ENCODE measurements around the gene SHROOM1.
"Not testable (repeated sequence)": the region's sequence is repeated elsewhere in the genome, so short reads cannot be mapped to it uniquely, and the experiment has no call there.

The SHROOM1 gene, protein sequence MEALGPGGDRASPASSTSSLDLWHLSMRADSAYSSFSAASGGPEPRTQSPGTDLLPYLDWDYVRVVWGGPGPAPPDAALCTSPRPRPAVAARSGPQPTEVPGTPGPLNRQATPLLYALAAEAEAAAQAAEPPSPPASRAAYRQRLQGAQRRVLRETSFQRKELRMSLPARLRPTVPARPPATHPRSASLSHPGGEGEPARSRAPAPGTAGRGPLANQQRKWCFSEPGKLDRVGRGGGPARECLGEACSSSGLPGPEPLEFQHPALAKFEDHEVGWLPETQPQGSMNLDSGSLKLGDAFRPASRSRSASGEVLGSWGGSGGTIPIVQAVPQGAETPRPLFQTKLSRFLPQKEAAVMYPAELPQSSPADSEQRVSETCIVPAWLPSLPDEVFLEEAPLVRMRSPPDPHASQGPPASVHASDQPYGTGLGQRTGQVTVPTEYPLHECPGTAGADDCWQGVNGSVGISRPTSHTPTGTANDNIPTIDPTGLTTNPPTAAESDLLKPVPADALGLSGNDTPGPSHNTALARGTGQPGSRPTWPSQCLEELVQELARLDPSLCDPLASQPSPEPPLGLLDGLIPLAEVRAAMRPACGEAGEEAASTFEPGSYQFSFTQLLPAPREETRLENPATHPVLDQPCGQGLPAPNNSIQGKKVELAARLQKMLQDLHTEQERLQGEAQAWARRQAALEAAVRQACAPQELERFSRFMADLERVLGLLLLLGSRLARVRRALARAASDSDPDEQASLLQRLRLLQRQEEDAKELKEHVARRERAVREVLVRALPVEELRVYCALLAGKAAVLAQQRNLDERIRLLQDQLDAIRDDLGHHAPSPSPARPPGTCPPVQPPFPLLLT

DNA sequence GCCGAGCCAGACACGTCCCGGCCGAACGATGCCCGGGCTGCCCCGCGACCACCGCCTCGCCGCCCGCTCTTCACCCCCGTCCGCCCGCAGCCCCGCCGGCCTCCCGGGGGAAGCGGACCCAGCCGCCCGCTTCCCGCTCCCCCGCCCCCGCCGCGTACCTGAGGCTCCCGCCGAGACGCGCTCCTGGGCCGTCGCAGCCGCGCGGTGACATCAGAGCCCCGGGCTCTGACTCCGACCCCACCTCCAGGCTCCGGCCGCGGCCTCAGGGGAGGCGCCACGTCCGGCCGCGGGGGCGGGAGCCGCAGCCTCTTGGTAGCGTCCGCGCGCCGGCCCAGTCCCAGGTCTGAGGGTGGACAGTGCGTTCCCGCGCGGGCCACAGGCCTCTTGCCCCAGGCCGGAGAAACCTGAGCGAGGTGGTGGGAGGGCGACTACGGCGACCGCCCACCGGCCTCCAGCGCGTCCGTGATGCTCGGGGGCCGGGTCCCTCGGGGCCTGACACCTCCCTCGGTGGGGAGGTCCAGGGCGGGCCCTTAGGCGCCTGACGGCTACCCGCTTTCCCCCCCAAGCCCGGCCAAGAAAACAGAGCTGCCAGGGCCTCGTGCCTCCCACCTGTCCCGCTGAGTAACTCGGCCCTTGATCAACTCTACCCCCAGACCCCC, at the start of gene SHROOM1:
TSS of gene SHROOM1 (minus strand) at position 212 of the 659 bp plus-strand sequence. CDS start 4,507 bp downstream, outside the sequence.
- DNase-seq (ENCODE audit: low read depth in 2 of 2) = no peak

DNA sequence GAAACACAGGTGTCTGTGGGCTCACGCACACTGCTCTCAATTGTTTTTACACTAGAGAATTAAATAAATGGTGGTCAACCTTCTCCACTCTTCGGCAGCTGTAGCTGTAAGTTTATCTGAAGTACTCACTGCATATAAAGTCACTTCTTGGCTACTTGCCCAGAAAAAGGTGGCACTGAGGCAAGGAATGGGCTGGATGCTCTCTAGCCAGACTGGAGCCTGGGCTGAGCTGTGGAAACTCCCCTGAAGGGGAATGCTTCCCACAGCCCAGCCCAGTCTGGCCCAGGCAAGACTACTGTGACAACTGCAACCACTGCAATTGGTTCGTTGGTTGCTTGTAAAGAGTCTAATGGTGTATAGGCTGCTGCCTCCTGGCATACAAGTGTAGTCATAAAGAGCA, 47.5 kb upstream of the SHROOM1 start:
- DNase-seq (ENCODE audit: low read depth in 2 of 2) = no peak

DNA sequence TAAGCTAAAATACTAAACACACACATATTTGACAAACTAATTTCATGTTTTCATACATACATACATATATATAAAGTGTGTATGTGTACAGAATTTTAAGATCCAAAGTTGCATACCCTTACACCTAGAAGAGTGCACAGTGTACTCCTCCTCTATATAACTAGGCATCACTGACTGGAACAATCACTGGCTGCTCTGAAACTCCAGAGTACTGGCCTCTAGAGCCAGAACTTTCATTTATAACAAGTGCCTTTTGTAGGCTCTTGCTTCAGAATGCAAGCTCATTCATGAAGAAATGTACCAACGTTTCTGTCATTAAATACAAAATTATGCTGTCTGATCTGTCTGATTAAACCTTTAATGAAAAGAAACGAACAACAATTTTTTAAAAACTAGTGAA, 47.0 kb upstream of the SHROOM1 start:
- no peak for DNase-seq (ENCODE audit: low read depth in 2 of 2)

DNA sequence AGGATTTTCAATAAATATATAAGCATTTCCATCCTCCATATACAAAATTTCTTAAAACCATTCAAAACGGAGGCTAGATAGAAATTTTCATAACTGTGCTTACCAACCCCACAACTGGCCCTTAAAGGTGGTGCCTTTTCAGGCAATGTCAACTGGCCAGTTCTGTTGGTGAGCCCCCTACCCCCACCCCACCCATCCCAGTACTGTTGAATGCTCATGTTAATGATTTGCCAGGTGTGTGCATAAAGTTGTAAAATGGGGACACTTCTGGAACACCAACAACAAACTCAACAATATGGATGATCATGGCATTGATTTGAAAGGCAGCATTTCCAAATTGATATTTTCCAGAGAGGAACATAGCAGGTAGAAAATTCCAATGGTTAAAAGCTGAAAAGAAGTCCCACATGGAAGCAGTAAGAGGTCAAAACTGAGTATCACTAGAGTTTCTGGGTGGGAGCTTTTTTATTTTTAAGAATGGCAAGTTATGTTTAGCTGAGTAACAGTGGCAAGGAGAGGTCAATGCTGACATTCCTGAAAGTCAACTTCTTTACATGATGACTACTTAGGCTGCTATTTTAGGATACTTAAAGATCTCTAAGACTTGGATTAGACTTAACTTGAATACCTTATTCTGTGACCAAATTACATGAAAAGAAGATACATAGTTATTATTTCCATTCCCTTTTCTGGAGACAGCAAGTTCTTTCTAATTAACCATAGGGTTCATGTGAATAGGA, 45.7 kb upstream of the SHROOM1 start:
- no peak for DNase-seq (ENCODE audit: low read depth in 2 of 2)

DNA sequence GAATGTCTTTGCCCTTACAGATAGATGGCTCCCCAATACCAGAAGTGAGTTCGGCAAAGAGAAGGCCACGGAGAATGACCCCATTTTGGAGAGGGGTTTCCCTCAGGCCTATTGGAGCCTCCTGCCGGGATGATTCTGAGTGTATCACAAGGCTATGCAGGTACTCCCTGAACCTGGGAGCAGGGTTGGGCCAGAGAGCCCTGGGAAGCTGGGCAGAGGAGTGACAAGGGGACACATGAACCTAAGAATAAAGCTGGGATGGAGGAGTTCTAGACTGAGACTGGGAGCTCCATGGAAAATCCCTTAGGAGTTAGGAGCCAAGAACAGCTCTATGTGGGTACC, 43.5 kb upstream of the SHROOM1 start:
- no peak for DNase-seq (ENCODE audit: low read depth in 2 of 2)

DNA sequence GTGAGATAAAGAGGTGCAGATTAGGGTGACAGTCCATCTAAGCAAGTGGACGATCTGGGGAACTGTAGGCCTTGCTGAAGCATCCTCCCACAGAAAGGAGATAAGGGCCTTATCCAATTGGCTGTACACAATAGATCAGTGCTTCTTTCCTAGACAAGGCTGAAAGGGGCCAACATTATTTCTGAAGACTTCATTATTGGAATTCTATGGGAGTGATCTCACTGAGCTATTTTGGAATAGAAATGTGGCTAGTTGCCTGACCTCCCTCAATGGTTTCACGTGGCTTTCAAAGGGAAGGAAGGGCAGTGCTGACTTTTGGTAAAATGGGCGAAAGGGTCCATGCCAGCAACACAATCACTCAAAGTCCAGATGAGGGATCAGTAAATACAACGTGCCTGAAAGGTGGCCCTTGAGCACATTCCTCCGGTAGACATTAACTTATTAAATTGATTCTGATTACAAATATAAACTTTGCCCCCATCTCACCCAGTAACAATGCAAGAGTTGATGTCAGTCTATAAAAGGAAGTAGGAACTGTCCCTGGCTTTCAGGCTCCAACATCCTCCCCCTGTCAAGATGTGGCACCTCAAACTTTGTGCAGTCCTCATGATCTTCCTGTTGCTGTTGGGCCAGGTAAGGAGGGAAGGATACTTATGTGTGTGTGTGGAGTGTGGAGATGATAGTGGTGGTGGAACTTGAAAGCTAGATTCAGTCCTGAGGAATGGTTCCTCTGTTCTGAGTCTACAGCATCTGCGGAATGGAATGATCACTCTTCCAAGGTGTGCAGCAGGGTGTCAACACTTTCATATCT, 42.9 kb upstream of the SHROOM1 start, which contains the start of gene LEAP2:
TSS of gene LEAP2 (plus strand) at position 550 of the 811 bp plus-strand sequence. CDS start at position 577, 27 bp downstream.
- DNase-seq (ENCODE audit: low read depth in 2 of 2) = no peak

DNA sequence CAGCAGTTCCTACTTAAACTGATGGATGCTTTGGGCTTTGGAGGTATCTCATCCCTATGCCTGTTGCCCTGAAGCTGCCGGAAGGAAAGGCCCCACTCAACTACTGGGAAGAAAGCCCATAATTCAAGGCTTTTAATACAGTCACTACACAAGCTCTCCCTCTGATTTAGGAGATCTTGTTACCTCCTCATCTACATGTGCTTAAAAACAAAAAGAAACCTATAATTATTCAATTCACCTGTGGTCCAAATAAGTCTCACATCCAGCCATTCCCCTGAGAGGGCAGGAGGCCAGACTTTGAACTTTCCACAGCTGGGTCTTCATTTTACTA, 42.3 kb upstream of the SHROOM1 start:
- no peak for DNase-seq (ENCODE audit: low read depth in 2 of 2)

DNA sequence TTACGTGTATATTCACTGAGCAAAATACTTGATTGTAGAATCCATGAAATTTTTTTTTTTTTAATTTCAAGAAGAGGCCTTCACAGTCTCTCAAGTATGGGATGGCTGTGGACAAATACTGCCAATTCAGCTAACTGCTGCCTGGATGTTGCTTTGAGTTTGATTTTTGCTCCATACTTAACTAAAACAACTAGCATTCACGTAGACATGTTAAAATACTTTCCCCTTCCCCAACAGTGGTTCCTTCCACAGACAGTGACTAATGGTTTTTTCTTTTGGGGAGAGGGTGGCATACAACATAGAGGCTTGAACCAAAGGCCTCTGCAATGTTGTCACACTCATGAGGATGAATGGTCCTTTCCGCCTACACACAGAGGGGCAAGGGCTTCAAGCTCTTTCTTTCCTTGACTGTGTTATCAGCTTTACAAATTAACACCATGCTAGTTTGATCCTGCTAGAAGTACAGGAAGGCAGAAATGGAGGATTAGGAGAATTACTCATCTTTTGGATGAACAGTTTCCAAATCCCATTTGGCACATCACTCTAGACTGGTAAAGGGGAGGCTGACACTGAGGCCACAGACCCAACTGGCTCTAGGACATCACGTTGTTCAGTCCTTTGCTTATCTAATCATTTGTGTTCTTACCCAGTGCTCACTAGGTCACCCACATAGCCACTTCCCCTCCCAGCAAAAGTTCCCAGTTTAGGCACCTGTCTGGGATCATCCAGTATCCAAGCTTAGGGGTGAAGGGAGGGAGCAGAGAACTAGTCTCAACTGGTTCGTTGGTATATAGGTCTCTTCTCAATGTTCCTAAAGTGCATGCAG, 41.2 kb upstream of the SHROOM1 start:
- DNase-seq (ENCODE audit: low read depth in 2 of 2) = no peak

DNA sequence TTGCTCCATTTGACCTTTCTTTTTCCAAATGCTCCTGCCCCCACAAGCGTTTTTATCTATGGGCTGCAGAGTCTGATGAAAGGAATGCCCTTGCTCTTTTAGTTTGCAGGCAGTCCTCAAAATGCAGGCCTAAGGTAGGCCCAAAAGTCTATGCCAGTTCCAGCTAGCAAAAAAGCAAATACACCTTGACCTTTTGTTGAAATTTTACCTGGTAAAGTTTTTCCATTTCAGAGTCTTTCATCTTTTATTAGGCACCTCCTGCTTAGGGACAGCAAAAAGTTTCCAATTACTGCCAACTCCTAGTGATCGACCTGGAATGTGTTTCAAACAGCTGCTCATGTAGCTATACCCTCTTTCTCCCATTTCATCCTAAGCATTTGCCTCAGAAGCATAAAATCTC, 40.4 kb upstream of the SHROOM1 start:
- no peak for DNase-seq (ENCODE audit: low read depth in 2 of 2)

DNA sequence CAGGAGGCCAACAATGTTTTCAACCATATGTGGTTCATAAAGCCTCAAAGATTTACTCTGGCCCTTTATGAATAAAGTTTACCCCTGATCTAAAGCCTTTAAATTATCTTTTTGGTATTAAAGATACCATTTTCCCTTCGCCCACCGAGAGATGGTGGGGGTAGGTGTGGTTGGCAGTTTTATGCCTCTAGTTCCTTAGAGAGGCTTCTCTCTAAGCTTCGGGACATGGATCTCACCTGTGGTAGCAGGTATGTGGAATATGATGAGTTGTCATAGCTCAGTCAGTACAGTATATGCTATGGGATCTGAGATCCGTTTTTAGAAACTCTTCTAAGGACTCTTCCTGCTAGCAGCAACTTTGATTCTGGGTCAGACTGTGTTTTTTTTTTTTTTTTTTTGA, 38.3 kb upstream of the SHROOM1 start:
- DNase-seq (ENCODE audit: low read depth in 2 of 2) = no peak

DNA sequence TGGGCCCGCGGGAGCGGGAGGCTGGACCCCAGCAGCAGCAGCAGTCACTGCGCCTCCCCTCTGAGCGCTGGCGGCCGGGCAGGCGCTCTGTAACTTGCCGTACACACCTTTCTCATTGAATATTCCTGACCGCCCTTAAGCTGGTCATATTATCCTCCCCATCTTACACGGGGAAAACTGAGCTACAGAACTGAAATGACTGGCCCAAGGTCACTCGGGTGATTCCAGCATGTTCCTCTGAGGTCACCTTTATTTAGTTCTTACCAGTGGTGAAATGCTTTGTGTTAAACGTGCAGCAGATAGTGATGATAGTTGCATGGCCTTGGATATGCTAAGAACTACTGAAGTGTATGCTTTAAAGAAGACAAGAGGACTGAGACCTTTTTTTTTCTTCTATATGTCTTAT, 36.6 kb upstream of the SHROOM1 start:
- no peak for DNase-seq (ENCODE audit: low read depth in 2 of 2)

DNA sequence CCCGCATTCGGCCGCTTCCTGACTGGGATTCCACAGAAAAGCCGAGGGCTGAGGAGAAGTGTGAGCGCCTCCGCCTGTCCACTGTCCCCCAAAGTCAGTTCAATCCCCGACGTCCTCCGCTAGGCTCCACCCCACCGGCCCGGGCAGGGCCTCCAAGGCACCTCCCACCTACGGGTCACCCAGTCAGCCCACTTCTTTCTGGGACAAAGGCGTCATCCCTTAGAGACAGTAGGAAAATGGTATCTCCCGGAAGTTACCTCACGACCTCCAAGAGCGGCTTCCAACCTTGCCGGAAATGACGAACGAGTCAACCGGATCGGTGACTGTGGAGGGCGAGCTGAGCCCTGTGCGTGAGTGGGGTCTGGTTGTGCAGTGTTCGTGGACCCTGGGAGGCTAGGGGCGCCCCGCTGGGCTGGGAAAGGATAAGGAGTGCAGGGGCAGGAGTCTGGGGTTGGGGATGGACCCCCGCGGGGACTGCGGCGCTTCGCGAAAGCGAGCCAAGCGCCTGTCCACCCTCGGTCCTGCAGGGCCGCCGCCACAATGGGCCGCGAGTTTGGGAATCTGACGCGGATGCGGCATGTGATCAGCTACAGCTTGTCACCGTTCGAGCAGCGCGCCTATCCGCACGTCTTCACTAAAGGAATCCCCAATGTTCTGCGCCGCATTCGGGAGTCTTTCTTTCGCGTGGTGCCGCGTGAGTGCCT, 36.0 kb upstream of the SHROOM1 start, which contains the start of the genes GDF9 and UQCRQ:
TSS of gene GDF9 (minus strand) at position 128 of the 704 bp plus-strand sequence. CDS start 1,936 bp downstream, outside the sequence.
TSS of gene UQCRQ (plus strand) at position 301 of the 704 bp plus-strand sequence. CDS start at position 541, 240 bp downstream.
- peak; percentile 76 to 80 for DNase-seq (ENCODE audit: low read depth in 2 of 2)

DNA sequence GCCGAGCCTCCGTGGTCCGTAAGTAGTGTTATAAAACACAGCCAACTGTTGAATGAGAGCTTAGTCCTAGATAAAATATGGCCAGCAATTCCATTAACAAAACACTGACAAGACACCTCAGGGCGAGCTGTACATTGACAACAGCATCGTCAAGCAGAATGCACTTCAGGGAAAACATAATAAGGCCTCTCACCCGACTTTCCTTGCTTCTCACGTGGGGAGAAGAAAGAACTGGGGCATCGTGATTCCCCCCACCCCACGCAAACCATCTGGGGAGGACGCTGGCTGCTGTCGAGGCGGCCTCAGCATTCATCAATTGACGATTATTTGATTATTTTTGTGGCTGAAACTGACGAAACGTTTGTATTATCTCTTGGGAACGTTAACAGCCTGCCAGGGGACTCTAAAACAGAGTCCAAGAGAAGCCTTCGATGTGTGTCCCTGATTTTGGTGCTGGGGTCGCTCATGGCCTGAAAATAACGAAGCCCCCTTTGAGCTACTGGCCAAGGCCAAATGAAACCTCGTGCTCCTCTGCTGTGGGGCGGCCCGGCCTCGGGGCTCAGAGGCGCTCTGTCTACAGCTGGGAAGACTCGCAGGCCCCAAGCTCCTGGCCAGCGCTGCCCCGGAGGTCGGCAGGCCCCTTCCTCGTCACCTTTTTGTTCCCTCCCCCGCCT, 35.4 kb upstream of the SHROOM1 start:
- no peak for DNase-seq (ENCODE audit: low read depth in 2 of 2)

DNA sequence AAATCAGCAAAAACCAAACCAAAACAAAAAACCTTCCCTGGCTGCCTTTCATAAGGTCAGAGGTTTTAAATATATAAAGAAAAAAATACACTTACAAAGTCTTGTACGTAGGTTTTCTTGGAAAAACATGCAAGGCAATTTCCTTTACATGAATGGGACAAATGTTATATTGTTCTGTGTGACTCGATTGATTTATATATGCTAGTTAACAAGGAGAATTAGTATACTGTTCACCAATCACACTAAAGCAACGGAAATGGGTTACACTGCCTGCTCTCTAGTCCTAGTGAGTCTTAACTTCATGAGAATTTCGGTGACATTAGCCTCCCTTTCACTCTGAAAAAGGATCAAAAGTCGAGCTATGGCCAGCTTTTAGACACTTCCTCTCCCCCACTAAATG, 30.3 kb upstream of the SHROOM1 start:
- no peak for DNase-seq (ENCODE audit: low read depth in 2 of 2)

DNA sequence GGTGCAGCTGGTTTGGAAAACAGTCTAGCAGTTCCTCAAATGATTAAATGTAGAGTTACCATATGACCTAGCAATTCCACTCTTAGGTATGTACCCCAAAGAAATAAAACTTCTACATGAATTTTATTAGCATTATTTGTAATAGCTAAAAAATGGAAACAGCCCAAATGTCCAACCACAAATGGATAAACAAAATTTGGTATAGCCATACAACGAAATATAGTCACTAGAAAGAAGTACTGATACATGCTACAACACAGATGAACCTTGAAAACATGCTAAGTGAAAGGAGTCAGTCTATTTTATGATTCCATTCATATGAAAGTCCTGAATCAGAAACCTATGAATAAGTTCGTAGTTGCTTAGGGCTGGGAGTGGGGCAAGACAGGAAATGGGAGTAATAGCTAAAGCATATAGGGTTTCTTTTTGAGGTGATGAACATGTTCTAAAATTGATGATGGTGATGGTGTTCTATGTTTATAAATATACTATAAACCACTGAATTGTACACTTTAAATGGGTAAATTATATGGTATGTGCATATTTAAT, 29.5 kb upstream of the SHROOM1 start:
- no peak for DNase-seq (ENCODE audit: low read depth in 2 of 2)

DNA sequence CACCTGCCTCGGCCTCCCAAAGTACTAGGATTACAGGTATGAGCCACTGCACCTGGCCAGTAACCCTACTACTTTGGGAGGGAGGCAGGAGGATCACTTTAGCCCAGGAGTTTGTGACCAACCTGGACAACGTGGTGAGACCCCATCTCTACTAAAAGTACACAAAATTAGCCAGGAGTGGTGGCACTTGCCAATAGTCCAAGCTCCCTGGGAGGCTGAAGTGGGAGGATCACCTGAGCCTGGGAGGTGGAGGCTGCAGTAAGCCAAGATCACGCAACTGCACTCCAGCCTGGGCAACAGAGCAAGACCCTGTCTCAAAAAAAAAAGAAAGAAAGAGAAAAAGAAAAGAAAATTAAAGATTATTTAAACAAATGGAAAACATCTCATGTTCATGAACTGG, 25.6 kb upstream of the SHROOM1 start:
- no peak for DNase-seq (ENCODE audit: low read depth in 2 of 2)

DNA sequence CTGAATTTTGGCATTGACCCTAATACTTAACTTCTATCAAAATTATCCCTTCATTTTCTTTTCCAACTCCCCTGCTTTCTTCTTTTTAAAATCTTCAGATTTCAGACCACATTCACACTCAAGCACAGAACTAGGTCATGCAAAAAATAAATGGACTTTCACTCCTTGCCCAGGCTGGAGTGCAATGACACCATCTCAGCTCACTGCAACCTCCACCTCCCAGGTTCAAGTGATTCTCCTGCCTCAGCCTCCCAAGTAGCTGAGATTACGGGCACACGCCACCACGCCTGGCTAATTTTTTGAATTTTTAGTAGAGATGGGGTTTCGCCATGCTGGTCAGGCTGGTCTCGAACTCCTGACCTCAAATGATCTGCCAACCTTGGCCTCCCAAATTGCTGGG, 24.5 kb upstream of the SHROOM1 start:
- DNase-seq (ENCODE audit: low read depth in 2 of 2) = not testable (repeated sequence)

DNA sequence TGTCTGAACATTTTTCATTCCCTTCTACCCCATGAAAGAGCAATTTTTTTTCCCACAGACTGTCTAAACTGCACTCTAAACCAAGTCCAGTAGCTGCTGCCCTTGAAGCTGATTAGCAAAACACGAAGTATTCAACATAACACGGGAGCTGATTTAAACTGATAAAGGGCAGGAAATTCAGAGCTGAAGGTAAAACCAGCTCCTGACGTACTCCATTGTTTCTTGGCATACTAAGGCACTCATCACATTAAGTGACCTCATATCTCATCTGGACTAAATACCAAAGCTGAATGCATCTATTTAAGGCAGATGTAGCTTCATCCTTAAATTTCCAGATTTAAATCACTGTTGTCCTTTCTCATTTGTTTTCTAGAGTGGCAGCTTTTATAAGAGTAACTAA, 23.9 kb upstream of the SHROOM1 start:
- no peak for DNase-seq (ENCODE audit: low read depth in 2 of 2)

Measured in stimulated activated CD8-positive, alpha-beta memory T cell treated with anti-CD3 and anti-CD28 coated beads, Interleukin-7, amount 100 ng/mL, for 1 hour (primary cell).